Effector memory CD4-positive, alpha-beta T cell (primary cell): ENCODE measurements around the gene RAD1.

Source experiments
- DNase-seq, 3 donors: peaks; one replicate each; pipeline ENCODE4 v3.0.0-alpha.2; 2020
- H3K27ac ChIP-seq: 2 replicates; pipeline ENCODE4 v1.7.0; 2013; ENCODE audit warnings: mild to moderate bottlenecking, low read length, moderate library complexity; ENCODE audit not compliant: insufficient read depth, poor library complexity, severe bottlenecking
- H3K27me3 ChIP-seq: replicated peaks from 2 replicates; pipeline ENCODE4 v1.7.0; 2013; ENCODE audit warnings: mild to moderate bottlenecking, low read length; ENCODE audit not compliant: insufficient read depth, control insufficient read depth, poor library complexity, severe bottlenecking
- H3K36me3 ChIP-seq: 2 replicates; pipeline ENCODE4 v1.7.0; 2013; ENCODE audit warnings: mild to moderate bottlenecking, low read length, moderate library complexity; ENCODE audit not compliant: control insufficient read depth, insufficient read depth
- H3K4me1 ChIP-seq: 2 replicates; pipeline ENCODE4 v1.7.0; 2013; ENCODE audit warnings: low read length, mild to moderate bottlenecking; ENCODE audit not compliant: control insufficient read depth, insufficient read depth, poor library complexity, severe bottlenecking
- H3K4me3 ChIP-seq: 2 replicates; pipeline ENCODE4 v1.7.0; 2013; ENCODE audit warnings: low read length, low read depth, mild to moderate bottlenecking; ENCODE audit not compliant: insufficient read depth, poor library complexity, severe bottlenecking
- H3K9me3 ChIP-seq: 2 replicates; pipeline ENCODE4 v1.7.0; 2013; ENCODE audit warnings: mild to moderate bottlenecking, low read length, moderate library complexity; ENCODE audit not compliant: control insufficient read depth

Gene RAD1

GRCh38 chr5:34868791-34869190 lies 46.5 kb downstream of the RAD1 start:
- no peaks in the 10 kb centered on the region for H3K27me3 ChIP-seq
- H3K9me3 ChIP-seq = no peaks in the 10 kb centered on the region
- H3K4me3 ChIP-seq = no peak overlapping the region
- no peaks in the 10 kb centered on the region for H3K4me1 ChIP-seq
- DNase-seq = no peak
- no peaks in the 10 kb centered on the region for H3K36me3 ChIP-seq
- no peak overlapping the region for H3K27ac ChIP-seq

GRCh38 chr5:34867660-34868059 lies 47.6 kb downstream of the RAD1 start:
- H3K4me1 ChIP-seq = no peaks in the 10 kb centered on the region
- no peak overlapping the region for H3K27ac ChIP-seq
- no peak for DNase-seq
- H3K4me3 ChIP-seq = no peak overlapping the region
- no peaks in the 10 kb centered on the region for H3K9me3 ChIP-seq
- H3K36me3 ChIP-seq = no peaks in the 10 kb centered on the region
- H3K27me3 ChIP-seq = no peaks in the 10 kb centered on the region

- H3K27me3 ChIP-seq = no peaks in the 10 kb centered on the region
- H3K9me3 ChIP-seq = no peaks in the 10 kb centered on the region
- H3K27ac ChIP-seq = no peak overlapping the region
- DNase-seq = no peak
- no peaks in the 10 kb centered on the region for H3K36me3 ChIP-seq
- no peak overlapping the region for H3K4me3 ChIP-seq
- no peaks in the 10 kb centered on the region for H3K4me1 ChIP-seq
Observed at GRCh38 chr5:34866989-34867471, 48.3 kb downstream of the RAD1 start.

GRCh38 chr5:34865091-34865490 lies 50.2 kb downstream of the RAD1 start:
- H3K9me3 ChIP-seq = no peaks in the 10 kb centered on the region
- DNase-seq = no peak
- no peaks in the 10 kb centered on the region for H3K36me3 ChIP-seq
- no peak overlapping the region for H3K4me3 ChIP-seq
- no peak overlapping the region for H3K27ac ChIP-seq
- no peaks in the 10 kb centered on the region for H3K27me3 ChIP-seq
- no peaks in the 10 kb centered on the region for H3K4me1 ChIP-seq

- Histone ChIP-seq H3K4me1 (no peaks in the 10 kb centered on the region), H3K27ac (no peak overlapping the region), H3K36me3 (no peaks in the 10 kb centered on the region), H3K9me3 (no peaks in the 10 kb centered on the region), H3K27me3 (no peaks in the 10 kb centered on the region), H3K4me3 (no peak overlapping the region)
- DNase-seq = no peak
Observed at GRCh38 chr5:34863946-34864345, 51.4 kb downstream of the RAD1 start.

- no peak for DNase-seq
Observed at GRCh38 chr5:34859253-34859652, 56.1 kb downstream of the RAD1 start.

GRCh38 chr5:34858790-34859189 lies 56.5 kb downstream of the RAD1 start:
- no peaks in the 10 kb centered on the region for H3K27me3 ChIP-seq
- H3K9me3 ChIP-seq = no peaks in the 10 kb centered on the region
- H3K4me1 ChIP-seq = no peaks in the 10 kb centered on the region

More at GRCh38 chr5:34859253-34859652, 56.1 kb downstream of the RAD1 start:
- H3K4me1 ChIP-seq = no peaks in the 10 kb centered on the region
- no peak overlapping the region for H3K27ac ChIP-seq
- H3K4me3 ChIP-seq = no peak overlapping the region
- H3K27me3 ChIP-seq = no peaks in the 10 kb centered on the region
- H3K36me3 ChIP-seq = no peaks in the 10 kb centered on the region
- H3K9me3 ChIP-seq = no peaks in the 10 kb centered on the region

GRCh38 chr5:34857894-34858293 lies 57.4 kb downstream of the RAD1 start:
- no peaks in the 10 kb centered on the region for H3K4me1 ChIP-seq
- H3K27me3 ChIP-seq = no peaks in the 10 kb centered on the region
- no peak overlapping the region for H3K4me3 ChIP-seq
- H3K27ac ChIP-seq = no peak overlapping the region
- no peak for DNase-seq
- H3K9me3 ChIP-seq = no peaks in the 10 kb centered on the region
- no peaks in the 10 kb centered on the region for H3K36me3 ChIP-seq

More at GRCh38 chr5:34858790-34859189, 56.5 kb downstream of the RAD1 start:
- Histone ChIP-seq H3K27ac (no peak overlapping the region), H3K36me3 (no peaks in the 10 kb centered on the region), H3K4me3 (no peak overlapping the region)
- no peak for DNase-seq

GRCh38 chr5:34857161-34857560 lies 58.1 kb downstream of the RAD1 start:
- no peak for DNase-seq
- Histone ChIP-seq H3K4me1 (no peaks in the 10 kb centered on the region), H3K27me3 (no peaks in the 10 kb centered on the region), H3K4me3 (no peak overlapping the region), H3K9me3 (no peaks in the 10 kb centered on the region), H3K36me3 (no peaks in the 10 kb centered on the region), H3K27ac (no peak overlapping the region)
